Prostate gland (tissue), 2 donors: ENCODE results near the gene SMIM5.

Experiments used
- POLR2A ChIP-seq: fragments of 450-650 bp; IDR thresholded peaks from one replicate; pipeline ENCODE4 v1.6.1; 2016; ENCODE audit warnings: antibody characterized with exemption, mild to moderate bottlenecking
- POLR2AphosphoS5 ChIP-seq: sonication (generic); formaldehyde crosslinking; IDR thresholded peaks from one replicate; pipeline ENCODE4 v1.6.1; 2017; ENCODE audit warnings: antibody characterized with exemption
- TF ChIP-seq, protein P1 (sequence below), 4 experiments: fragments of 200-600 bp in 2 of 4; fragments of 450-650 bp in 2 of 4; sonication (generic) in 2 of 4; IDR thresholded peaks; 1 replicate in 3 of 4; 2 replicates in 1 of 4; pipeline ENCODE4 v1.5.1; 2016 to 2019; ENCODE audit warnings: antibody characterized with exemption in 4 of 4, mild to moderate bottlenecking in 2 of 4, moderate library complexity in 2 of 4

GRCh38 chr17:75633486-75634375 is 497 bp downstream of the SMIM5 start:
- TF ChIP-seq POLR2A (peak; percentile 49), POLR2AphosphoS5 (peak; percentile 86)
- TF ChIP-seq, protein P1, sequence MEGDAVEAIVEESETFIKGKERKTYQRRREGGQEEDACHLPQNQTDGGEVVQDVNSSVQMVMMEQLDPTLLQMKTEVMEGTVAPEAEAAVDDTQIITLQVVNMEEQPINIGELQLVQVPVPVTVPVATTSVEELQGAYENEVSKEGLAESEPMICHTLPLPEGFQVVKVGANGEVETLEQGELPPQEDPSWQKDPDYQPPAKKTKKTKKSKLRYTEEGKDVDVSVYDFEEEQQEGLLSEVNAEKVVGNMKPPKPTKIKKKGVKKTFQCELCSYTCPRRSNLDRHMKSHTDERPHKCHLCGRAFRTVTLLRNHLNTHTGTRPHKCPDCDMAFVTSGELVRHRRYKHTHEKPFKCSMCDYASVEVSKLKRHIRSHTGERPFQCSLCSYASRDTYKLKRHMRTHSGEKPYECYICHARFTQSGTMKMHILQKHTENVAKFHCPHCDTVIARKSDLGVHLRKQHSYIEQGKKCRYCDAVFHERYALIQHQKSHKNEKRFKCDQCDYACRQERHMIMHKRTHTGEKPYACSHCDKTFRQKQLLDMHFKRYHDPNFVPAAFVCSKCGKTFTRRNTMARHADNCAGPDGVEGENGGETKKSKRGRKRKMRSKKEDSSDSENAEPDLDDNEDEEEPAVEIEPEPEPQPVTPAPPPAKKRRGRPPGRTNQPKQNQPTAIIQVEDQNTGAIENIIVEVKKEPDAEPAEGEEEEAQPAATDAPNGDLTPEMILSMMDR (IDR thresholded peaks at IDR 0.05): peak; percentile 29 to 82 (median 66)
